Cardiac muscle cell (in vitro differentiated cells and primary cell): ENCODE data around the gene PROM1. TPM values are rescaled to one million over a fixed set of nuclear protein-coding genes. Genes with fewer than 3 reads are reported as not detected.

Experiments
- DNase-seq, 2 donors: peaks; one replicate each; pipeline versions ENCODE4 v3.0.0 to v3.0.0-alpha.2; 2010 to 2017; ENCODE audit warnings: low read depth in 1 of 2, low spot score in 1 of 2
- H3K27ac ChIP-seq: fragments of 200-600 bp; sonication (generic); 2 replicates; pipeline ENCODE4 v1.5.1; 2016
- H3K27me3 ChIP-seq: fragments of 200-600 bp; sonication (generic); 2 replicates; pipeline ENCODE4 v1.6.0; 2016; ENCODE audit warnings: control low read depth
- H3K36me3 ChIP-seq: fragments of 200-600 bp; sonication (generic); 2 replicates; pipeline ENCODE4 v1.5.1; 2016; ENCODE audit warnings: control low read depth
- H3K4me1 ChIP-seq: fragments of 200-600 bp; sonication (generic); 2 replicates; pipeline ENCODE4 v1.8.1; 2017; ENCODE audit warnings: low read depth, mild to moderate bottlenecking, mixed run types
- H3K4me3 ChIP-seq: fragments of 200-600 bp; sonication (generic); 2 replicates; pipeline ENCODE4 v1.5.1; 2016; ENCODE audit warnings: mild to moderate bottlenecking
- H3K9me3 ChIP-seq: fragments of 200-600 bp; sonication (generic); 2 replicates; pipeline ENCODE4 v1.5.1; 2017; ENCODE audit warnings: low read depth, mild to moderate bottlenecking, control low read depth
- CTCF ChIP-seq: IDR thresholded peaks from 2 replicates; pipeline ENCODE4 v1.5.1; 2012; ENCODE audit warnings: low read depth, mild to moderate bottlenecking, low read length
- polyA plus RNA-seq: library from polyadenylated mRNA; unstranded; fragments of >200 nt; fragmentation: Nextera tagmentation; extraction: Ambion mirVana; gene quantifications from 2 replicates; pipeline ENCODE4 v1.2.1, GENCODE V29; 2016
- total RNA-seq: library from RNA; depleted of rRNA; stranded (reverse); fragments of >200 nt; gene quantifications from 2 replicates; pipeline ENCODE4 v1.2.3, GENCODE V29; 2016

Gene PROM1
- total and polyA plus RNA-seq, 2 experiments from 2014 or later, result 2.0 to 4.9 TPM

GRCh38 chr4:15956179-15956850 lies 127.5 kb downstream of the PROM1 start:
- Histone ChIP-seq H3K9me3 (no peaks in the 10 kb centered on the region), H3K27ac (no peak overlapping the region), H3K4me3 (no peak overlapping the region), H3K36me3 (no peaks in the 10 kb centered on the region), H3K27me3 (no peaks in the 10 kb centered on the region), H3K4me1 (no peaks in the 10 kb centered on the region)
- peak; percentile 99 for TF ChIP-seq CTCF
- peak; percentile 66 to 80 for DNase-seq

- no peak overlapping the region for H3K4me3 ChIP-seq
- TF ChIP-seq CTCF, result no peak
- H3K36me3 ChIP-seq, result no peaks in the 10 kb centered on the region
- H3K4me1 ChIP-seq, result no peaks in the 10 kb centered on the region
- no peak overlapping the region for H3K27ac ChIP-seq
- H3K27me3 ChIP-seq, result no peaks in the 10 kb centered on the region
- peak in 1 of 2 donors; percentile 18 for DNase-seq
- H3K9me3 ChIP-seq, result no peaks in the 10 kb centered on the region
These were observed 128.2 kb downstream of the PROM1 start for GRCh38 chr4:15955670-15956069.

- TF ChIP-seq CTCF, result no peak
- no peaks in the 10 kb centered on the region for H3K27me3 ChIP-seq
- H3K27ac ChIP-seq, result no peak overlapping the region
- DNase-seq, result no peak
- no peaks in the 10 kb centered on the region for H3K36me3 ChIP-seq
- H3K4me1 ChIP-seq, result no peaks in the 10 kb centered on the region
- no peak overlapping the region for H3K4me3 ChIP-seq
- H3K9me3 ChIP-seq, result no peaks in the 10 kb centered on the region
These were observed 130.2 kb downstream of the PROM1 start for GRCh38 chr4:15953625-15954024.

GRCh38 chr4:15951781-15952180 lies 132.0 kb downstream of the PROM1 start:
- no peaks in the 10 kb centered on the region for H3K36me3 ChIP-seq
- no peaks in the 10 kb centered on the region for H3K4me1 ChIP-seq
- no peaks in the 10 kb centered on the region for H3K9me3 ChIP-seq
- TF ChIP-seq CTCF, result no peak
- H3K27ac ChIP-seq, result no peak overlapping the region
- H3K27me3 ChIP-seq, result no peaks in the 10 kb centered on the region
- no peak overlapping the region for H3K4me3 ChIP-seq
- DNase-seq, result no peak

GRCh38 chr4:15948826-15949225 lies 135.0 kb downstream of the PROM1 start:
- TF ChIP-seq CTCF, result no peak
- DNase-seq, result no peak
- Histone ChIP-seq H3K4me1 (no peaks in the 10 kb centered on the region), H3K4me3 (no peak overlapping the region), H3K27me3 (no peaks in the 10 kb centered on the region), H3K27ac (no peak overlapping the region), H3K9me3 (no peaks in the 10 kb centered on the region), H3K36me3 (no peaks in the 10 kb centered on the region)

- TF ChIP-seq CTCF, result no peak
- Histone ChIP-seq H3K27ac (no peak overlapping the region), H3K4me1 (no peaks in the 10 kb centered on the region), H3K27me3 (peaks cover under 1% of the 10 kb centered on the region), H3K9me3 (no peaks in the 10 kb centered on the region), H3K36me3 (no peaks in the 10 kb centered on the region), H3K4me3 (no peak overlapping the region)
- DNase-seq, result no peak
These were observed 136.1 kb downstream of the PROM1 start for GRCh38 chr4:15947684-15948083.
